Nephron progenitor cell (in vitro differentiated cells): ENCODE results near the gene DDAH1.

Experiments
- DNase-seq: peaks from one replicate; pipeline ENCODE4 v3.0.0; 2021
- H3K27ac Mint-ChIP-seq: 2 replicates; pipeline ENCODE4 v1.8.0; 2021; ENCODE audit warnings: mild to moderate bottlenecking, moderate library complexity, mixed read lengths
- H3K27me3 Mint-ChIP-seq: 2 replicates; pipeline ENCODE4 v1.8.0; 2021; ENCODE audit warnings: mild to moderate bottlenecking, low read depth, mixed read lengths; ENCODE audit not compliant: poor library complexity
- H3K36me3 Mint-ChIP-seq: 2 replicates; pipeline ENCODE4 v1.8.0; 2021; ENCODE audit warnings: low read depth, mixed read lengths
- H3K4me1 Mint-ChIP-seq: 2 replicates; pipeline ENCODE4 v1.8.0; 2021; ENCODE audit warnings: mixed read lengths
- H3K4me3 Mint-ChIP-seq: 2 replicates; pipeline ENCODE4 v1.8.0; 2021; ENCODE audit warnings: mild to moderate bottlenecking, moderate library complexity, mixed read lengths
- H3K9me3 Mint-ChIP-seq: 2 replicates; pipeline ENCODE4 v1.8.0; 2021; ENCODE audit warnings: mild to moderate bottlenecking, moderate library complexity, mixed read lengths
- CTCF ChIP-seq: fragments of 200-600 bp; sonication (generic); IDR thresholded peaks from 2 replicates; pipeline ENCODE4 v1.5.0; 2021; ENCODE audit warnings: antibody characterized with exemption

The DDAH1 gene

GRCh38 chr1:85406887-85407533 is 57.9 kb downstream of the DDAH1 start:
- H3K36me3 Mint-ChIP-seq: no peaks in the 10 kb centered on the region
- H3K9me3 Mint-ChIP-seq: no peaks in the 10 kb centered on the region
- H3K4me3 Mint-ChIP-seq: no peak overlapping the region
- no peak overlapping the region for H3K27ac Mint-ChIP-seq
- H3K27me3 Mint-ChIP-seq: peaks cover 3% of the 10 kb centered on the region
- no peaks in the 10 kb centered on the region for H3K4me1 Mint-ChIP-seq
- TF ChIP-seq CTCF: no peak
- no peak for DNase-seq

GRCh38 chr1:85406081-85406480 is 58.9 kb downstream of the DDAH1 start:
- Mint-ChIP-seq H3K4me1 (no peaks in the 10 kb centered on the region), H3K9me3 (no peaks in the 10 kb centered on the region), H3K27me3 (no peaks in the 10 kb centered on the region), H3K4me3 (no peak overlapping the region), H3K36me3 (no peaks in the 10 kb centered on the region), H3K27ac (no peak overlapping the region)
- no peak for DNase-seq
- TF ChIP-seq CTCF: no peak

- Mint-ChIP-seq H3K27ac (no peak overlapping the region), H3K4me1 (no peaks in the 10 kb centered on the region), H3K36me3 (no peaks in the 10 kb centered on the region), H3K9me3 (no peaks in the 10 kb centered on the region), H3K4me3 (no peak overlapping the region), H3K27me3 (no peaks in the 10 kb centered on the region)
- no peak for TF ChIP-seq CTCF
- DNase-seq: no peak
Observed at GRCh38 chr1:85404408-85404807, 60.6 kb downstream of the DDAH1 start.

GRCh38 chr1:85398391-85399064 is 66.4 kb downstream of the DDAH1 start:
- H3K27ac Mint-ChIP-seq: no peak overlapping the region
- no peak for DNase-seq
- peaks cover 16% of the 10 kb centered on the region for H3K4me1 Mint-ChIP-seq

GRCh38 chr1:85397490-85398032 is 67.4 kb downstream of the DDAH1 start:
- no peak for TF ChIP-seq CTCF
- Mint-ChIP-seq H3K4me3 (no peak overlapping the region), H3K27ac (peak overlapping the region; percentile 29), H3K27me3 (peaks cover 3% of the 10 kb centered on the region), H3K4me1 (peaks cover 16% of the 10 kb centered on the region), H3K9me3 (peaks cover 6% of the 10 kb centered on the region), H3K36me3 (peaks cover 7% of the 10 kb centered on the region)
- DNase-seq: no peak

More at GRCh38 chr1:85398391-85399064, 66.4 kb downstream of the DDAH1 start:
- Mint-ChIP-seq H3K9me3 (peaks cover 6% of the 10 kb centered on the region), H3K36me3 (peaks cover 7% of the 10 kb centered on the region), H3K4me3 (no peak overlapping the region), H3K27me3 (peaks cover 3% of the 10 kb centered on the region)
- no peak for TF ChIP-seq CTCF

- TF ChIP-seq CTCF: no peak
- peaks cover 7% of the 10 kb centered on the region for H3K36me3 Mint-ChIP-seq
- peaks cover 6% of the 10 kb centered on the region for H3K9me3 Mint-ChIP-seq
- peaks cover 16% of the 10 kb centered on the region for H3K4me1 Mint-ChIP-seq
- H3K27ac Mint-ChIP-seq: peak overlapping the region; percentile 74
- peaks cover 3% of the 10 kb centered on the region for H3K27me3 Mint-ChIP-seq
- DNase-seq: no peak
- H3K4me3 Mint-ChIP-seq: no peak overlapping the region
Observed at GRCh38 chr1:85396194-85396593, 68.8 kb downstream of the DDAH1 start.
